HG02610 (cell line): Measurements from ENCODE around the gene FAM114A2.
"Not testable (repeated sequence)": the region's sequence is repeated elsewhere in the genome, so short reads cannot be mapped to it uniquely, and the experiment has no call there.

ENCODE experiments used
- ATAC-seq: cut with Tn5 transposase; IDR thresholded peaks from one replicate; pipeline ENCODE4 v1.9.1; 2021; ENCODE audit warnings: mild to moderate bottlenecking, moderate library complexity; ENCODE audit not compliant: unreplicated experiment

The FAM114A2 gene

DNA sequence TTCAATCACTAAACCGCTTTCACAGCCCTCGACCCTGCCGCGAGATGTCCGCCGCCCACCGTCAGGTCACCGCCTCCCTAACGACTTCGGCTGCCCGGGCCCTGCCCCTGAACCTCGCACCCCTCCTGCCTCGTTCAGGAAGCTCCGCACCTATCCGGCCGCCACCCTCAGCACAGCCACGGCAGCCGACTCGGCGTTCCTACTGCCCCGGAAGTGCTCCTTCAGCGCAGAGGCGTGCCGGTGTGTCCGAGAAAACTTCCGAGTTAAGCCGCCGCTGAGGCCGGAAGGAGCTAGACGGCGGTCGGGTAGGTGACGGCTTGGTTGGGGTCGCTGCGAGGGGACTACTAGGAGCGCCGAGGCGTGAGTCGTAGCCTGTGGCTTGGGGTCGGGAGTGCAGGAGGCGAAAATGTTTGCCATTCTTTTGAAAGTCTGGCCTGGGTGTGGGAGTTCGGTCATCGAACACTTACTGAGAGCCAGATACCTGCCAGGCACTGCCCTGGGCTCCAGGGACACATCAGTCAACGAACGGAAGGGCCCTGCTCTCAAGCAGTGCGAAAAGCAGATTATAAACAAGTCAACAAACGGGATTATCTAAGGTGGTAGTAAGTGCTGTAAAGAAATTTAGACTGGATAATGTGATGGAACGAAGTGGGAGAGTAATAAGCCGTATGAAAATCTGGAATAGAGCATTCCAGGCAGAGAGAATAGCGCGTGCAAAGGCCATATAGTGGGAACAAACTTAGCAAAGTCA, at the start of gene FAM114A2, which contains the start of gene MFAP3:
FAM114A2 (minus strand) TSS at position 204 of the 751 bp plus-strand sequence. CDS start 3,957 bp downstream, outside the sequence.
MFAP3 (plus strand) TSS at position 261 of the 751 bp plus-strand sequence. CDS start 10,756 bp downstream, outside the sequence.
- ATAC-seq, result peak; percentile 98

DNA sequence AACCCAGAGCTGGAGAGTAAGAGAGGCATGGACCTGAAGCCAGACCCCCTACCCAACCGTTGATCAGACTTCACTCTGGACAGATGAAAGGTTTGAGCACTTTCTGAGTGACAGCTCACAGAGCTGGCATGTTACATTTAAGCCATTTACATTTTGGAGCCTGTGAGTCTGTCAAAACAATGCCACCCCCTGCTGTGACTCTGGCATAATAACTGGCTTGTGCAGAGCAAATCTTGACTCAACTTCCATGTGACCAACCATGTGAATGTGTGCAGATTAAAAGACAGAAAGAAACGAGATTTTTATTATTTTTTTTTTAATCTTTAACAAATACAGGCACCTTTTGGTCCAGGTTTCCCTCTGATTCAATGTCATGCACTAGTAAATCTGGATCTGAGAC, 48.5 kb upstream of the FAM114A2 start:
- no peak for ATAC-seq

DNA sequence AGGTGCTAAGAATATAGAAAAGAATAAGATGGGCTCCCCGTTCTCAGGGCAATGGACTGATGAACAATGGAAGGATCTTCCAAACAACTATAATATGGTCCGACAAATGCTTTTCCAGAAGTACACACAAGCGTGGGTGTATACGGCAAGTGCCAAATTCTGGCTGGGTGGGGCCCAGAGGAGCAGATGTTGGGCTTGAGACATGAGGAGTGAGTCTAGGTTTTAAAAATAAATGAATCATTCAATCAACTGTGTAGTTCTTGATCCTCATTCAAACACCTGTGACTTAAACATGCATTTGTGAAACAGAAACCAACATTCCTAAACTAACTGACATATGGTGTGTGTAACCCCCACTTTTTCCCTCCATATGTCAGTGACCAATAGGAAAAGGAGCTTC, 47.9 kb upstream of the FAM114A2 start:
- ATAC-seq, result no peak

DNA sequence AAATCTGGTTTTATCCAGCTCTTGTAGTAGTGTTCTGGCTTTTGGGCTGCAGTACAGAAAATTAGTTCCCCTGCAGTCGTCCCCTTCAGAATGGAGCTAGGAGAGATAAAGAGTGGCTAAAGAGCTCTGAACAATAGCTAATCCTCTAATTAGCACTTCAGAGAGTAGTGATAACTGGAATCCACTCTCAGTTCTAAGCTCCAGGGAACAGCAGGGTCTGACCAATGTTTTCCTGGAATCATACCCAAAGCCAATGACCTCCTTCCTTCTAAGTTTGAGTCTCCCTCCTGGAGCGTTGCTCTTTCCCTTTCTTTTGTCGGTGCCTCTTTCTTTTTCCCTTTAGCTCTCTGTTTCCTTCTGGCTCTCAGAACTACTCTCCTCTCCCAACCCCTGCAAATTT, 47.4 kb upstream of the FAM114A2 start:
- ATAC-seq, result no peak

DNA sequence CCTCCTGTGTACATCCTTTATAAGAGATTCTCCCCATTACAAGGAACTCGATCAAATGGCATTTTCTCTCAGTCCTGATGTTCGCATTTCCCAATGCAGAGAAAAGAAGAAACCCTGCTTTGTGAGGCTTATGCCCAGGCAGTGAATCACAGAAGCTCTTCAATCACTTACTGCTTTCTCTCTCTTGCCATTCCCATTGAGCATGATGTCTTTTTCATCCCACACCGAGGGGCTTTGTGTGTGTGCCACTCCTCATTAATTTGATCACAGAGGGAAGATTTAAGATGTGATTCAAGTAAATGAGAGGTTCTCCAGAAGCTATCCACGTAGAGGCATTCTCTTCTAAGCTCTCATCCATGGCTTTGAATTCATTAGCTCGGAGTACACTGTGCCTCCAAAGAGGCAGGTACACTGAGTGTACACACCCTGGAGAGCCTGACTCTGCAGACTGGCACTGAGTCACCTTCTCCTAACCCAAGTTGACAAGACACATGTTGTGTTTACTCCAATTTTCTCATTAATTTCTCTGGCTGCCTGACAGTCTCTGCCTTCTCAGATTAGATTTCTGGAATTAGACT, 45.4 kb upstream of the FAM114A2 start:
- no peak for ATAC-seq

DNA sequence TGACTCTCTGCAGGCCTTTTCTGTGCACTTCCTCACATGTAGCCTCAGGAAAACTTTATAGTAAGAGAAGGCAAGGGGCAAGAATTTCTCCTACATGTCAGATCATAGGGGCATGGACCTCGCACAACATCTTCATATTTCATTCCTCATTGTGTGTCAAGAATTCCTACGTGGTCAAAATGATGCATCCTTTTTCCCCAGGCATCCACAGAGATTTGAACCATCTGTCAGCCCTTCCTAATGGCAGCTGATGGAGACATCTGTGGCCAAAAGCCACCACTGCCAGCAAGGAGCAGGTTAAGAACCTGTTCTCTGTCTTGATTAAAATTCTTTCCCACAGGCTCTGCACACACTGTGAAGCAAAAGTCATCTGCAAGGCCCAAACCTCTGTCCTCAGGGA, 42.5 kb upstream of the FAM114A2 start:
- ATAC-seq, result no peak

DNA sequence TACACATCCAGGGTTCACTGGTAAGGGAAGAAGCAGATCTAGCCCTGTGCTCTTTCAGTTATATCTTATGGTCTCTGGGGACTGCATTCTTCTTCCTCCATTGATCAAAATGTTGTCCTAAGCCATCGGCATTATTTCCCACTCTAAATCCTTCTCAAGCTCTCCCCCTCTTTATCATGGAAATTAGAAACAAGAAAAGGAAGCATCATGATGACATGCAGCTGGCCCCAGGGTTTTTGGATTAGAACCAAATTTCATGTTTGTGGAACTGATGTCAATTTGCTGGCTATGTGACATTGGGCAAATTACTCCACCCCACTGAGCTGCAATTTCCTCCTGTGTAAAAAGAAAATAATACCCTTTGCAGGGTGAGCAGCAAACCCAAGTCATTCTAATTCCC, 39.6 kb upstream of the FAM114A2 start:
- ATAC-seq, result no peak

DNA sequence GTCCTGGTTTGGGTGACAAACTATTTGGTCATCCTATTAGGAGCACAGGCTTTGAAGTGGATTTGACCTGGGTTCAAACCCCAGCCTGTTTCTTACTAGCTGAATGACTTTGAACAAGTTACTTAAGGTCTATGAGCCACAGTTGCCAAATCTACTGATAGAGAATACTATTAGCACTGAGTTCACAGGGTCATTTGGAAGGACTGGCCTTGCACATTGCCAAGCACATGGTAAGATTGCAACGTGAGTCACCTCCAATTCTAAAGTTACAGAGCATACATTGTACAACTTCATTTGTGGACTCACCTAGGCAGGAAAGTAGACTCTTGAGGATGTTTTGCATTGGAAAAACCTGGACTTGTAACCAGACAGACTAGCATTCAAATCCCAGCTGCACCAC, 39.0 kb upstream of the FAM114A2 start:
- no peak for ATAC-seq

DNA sequence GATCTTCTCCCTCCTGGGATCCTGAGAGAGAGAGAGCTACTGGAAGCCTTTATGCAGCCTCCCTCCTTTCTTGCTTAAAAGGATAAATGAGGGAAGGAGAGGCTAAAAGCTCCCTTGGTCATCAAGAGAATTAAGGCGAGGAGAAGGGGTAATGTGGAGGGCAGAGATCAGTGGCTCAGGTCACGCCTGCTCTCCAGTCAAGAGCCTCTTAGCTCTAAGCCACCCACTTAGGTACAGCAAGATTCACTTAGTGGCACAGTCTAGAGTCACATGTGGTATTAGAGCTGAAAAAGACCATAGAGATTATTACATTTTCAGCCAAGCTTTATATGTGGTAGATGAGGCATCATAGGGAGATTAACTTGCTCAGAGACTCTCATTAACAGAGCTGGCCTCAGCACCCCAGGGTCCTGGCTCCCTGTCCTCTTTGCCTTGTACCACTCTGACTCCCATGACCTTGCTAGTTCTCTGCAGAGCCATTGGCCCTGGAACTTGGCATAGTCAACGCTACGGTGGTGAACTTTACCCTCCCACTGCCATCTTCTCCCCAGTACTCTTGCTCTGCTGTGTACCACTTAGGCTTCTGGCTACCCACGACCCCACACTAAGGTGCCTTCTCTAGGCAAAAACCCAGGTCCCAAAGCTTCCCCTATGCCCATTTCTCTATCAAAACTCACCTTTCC, 37.7 kb upstream of the FAM114A2 start:
- ATAC-seq, result no peak

DNA sequence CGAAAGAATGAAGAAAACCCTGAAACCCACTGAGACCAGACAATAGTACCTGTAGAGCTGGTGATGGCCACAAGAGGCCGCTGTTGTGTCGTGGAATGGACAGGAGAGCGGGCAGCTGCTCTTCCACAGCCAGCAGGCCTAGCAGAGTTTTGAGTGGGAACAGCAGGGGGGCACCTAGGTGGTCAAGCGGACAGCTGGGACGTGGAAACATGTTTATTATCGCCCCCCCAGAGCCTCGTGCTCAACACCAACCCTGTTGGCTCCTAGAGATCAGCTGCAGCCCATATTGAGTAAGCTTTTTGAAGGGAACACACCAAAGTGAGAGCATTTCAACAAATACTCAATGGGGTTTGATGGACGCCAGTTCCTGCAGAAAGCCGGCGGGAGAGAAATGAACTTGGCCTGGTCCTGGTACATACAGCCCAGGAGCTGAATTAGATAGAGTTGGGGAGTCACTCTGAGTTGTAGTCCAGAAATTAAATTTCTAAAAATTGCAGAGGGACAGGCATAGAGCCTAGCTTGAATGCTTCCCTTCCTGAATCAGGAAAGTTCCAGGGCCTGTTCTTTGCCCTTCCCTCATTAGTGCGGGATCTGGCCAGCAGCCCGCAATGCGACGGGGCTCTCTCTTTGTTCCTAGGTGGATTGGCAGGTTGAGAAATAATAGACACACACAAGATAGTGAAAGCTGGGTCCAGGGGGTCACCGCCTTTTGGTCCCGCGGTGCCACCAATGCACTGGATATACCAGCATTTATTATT, 33.9 kb upstream of the FAM114A2 start:
- ATAC-seq, result peak; percentile 91

DNA sequence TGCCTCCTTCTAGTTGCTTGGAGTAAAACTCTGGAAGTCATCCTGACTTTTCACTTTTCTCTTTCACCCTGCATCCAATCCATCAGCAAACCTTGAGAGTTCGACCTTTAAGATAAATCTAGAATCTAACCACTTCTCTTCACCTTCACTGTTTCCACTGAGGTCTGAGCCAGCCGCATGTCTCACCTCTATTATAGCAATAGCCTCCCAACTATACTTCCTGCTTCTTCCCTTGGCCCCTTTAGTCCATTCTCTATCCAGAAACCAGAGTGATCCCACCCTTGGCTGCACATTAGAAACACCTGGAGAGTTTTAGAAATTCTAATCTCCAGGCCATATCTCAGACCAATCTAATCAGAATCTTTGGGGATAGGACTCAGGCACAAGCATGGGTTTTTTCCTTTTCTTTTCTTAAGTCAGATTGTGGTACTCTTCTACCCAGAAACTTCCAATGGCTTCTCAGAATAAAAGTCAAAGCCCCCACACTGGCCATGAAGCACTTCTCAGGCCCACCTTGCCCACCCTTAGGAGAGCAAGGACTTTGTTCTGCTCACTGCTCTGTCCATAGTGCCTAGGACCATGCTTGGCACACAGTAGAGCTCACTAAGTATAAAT, 33.2 kb upstream of the FAM114A2 start:
- no peak for ATAC-seq

DNA sequence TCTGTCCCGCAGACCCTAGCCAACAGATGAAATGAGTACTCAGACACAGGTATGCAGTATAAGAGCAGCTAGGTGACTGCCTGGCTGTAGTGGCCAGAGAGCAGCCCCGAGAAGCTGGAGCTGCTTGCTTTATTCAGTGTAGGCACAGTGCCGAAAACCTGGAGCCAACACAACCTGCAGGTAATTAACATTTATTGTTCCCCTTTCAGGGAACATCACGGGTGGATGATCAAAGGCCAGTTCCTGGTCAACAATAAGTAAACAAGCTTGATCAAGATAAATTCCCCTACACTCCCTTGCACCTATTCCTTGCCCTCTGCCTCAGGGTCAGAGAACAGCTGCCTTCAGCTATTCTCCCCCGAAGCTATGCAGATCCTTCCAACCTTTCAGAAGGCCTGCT, 31.1 kb upstream of the FAM114A2 start:
- ATAC-seq, result not testable (repeated sequence)

DNA sequence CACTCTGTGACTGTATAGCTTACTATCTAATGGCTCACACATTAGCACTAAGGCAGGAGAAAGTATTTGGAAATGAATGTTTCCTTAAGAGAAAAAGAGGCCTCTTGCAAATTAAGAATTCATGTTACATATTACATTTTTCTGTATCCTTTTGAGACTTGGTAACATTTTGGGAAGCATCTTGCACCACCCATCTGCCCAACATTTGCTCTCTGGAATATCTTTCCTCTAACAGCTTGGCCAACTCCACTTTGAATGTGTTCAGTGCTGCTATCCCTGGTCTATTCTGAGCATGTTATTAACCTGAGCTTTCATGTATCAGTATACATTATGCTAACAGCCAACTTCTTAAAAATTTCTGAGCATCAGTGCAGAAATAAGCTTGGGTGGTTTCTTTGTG, 27.3 kb upstream of the FAM114A2 start:
- no peak for ATAC-seq

DNA sequence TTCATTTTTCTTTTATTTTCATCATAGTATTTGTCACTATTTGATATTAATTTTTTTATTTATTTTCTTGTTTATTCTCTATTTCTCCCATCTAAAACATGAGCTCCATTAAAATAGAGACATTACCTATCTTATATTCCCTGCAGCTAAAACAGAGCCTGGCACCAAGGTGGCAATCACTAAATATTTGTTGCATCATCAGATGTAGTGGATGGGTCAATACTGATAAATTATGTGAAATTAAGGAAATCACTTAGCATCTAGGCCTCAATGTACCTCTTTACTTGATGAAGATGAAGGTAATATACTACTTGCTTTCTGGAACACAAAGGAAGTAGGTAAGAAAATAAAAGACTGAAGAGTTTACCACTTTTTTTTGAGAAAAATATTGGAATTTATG, 24.7 kb upstream of the FAM114A2 start:
- no peak for ATAC-seq

DNA sequence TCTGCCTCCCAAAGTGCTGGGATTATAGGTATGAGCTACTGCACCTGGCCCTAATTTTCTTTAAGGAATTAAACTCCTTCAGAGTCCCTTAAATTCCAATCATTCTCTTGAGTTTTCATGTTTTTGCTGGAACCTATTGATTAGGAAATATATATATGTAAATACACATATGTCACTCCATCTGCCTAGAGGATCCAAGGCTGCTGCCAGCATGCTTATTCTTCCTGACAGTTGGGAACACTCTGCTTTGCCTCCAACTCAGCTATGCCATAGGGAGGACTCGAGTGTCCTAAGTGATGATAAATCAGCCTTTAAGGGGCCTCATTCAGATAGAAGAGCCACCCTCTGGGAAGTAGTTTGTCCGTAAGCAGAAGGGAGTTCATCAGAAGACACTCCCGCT, 21.9 kb upstream of the FAM114A2 start:
- ATAC-seq, result no peak

DNA sequence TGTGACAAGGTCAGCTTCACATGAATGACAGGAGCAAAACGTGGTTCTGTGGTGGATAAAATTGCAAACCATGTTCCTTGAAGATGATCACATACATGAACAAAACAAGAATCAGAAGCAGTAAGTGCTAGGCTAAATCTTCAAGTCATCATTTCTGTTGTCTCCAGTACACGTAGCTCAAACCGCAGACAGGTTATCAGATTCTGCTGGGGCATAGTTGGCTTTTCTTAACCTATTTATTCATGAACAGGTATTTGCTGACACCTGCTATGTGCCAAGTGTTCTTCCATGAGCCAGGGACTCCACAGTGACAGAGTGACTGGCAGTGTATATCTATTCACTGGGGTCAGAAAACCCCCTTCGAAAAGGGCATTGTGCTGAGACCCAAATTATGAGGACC, 20.9 kb upstream of the FAM114A2 start:
- no peak for ATAC-seq

DNA sequence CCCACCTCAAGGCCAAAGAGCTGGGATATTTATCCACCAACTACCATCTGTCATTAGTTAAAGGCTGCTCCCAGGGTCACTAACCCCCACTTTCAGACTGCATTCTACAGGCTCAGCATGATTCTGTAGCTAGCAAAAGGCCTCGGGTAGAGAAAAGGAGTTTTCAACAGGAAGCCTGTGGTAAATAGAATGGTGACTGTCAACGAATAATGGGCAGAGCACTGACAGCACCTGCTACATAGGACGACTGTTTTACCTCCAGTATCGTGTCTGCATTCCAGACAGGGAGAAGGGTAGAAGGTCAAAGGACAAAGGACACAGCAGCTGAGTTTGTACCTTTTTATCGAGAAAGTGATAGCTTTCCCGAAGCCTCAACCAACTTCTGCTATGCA, 20.3 kb upstream of the FAM114A2 start:
- ATAC-seq, result no peak

DNA sequence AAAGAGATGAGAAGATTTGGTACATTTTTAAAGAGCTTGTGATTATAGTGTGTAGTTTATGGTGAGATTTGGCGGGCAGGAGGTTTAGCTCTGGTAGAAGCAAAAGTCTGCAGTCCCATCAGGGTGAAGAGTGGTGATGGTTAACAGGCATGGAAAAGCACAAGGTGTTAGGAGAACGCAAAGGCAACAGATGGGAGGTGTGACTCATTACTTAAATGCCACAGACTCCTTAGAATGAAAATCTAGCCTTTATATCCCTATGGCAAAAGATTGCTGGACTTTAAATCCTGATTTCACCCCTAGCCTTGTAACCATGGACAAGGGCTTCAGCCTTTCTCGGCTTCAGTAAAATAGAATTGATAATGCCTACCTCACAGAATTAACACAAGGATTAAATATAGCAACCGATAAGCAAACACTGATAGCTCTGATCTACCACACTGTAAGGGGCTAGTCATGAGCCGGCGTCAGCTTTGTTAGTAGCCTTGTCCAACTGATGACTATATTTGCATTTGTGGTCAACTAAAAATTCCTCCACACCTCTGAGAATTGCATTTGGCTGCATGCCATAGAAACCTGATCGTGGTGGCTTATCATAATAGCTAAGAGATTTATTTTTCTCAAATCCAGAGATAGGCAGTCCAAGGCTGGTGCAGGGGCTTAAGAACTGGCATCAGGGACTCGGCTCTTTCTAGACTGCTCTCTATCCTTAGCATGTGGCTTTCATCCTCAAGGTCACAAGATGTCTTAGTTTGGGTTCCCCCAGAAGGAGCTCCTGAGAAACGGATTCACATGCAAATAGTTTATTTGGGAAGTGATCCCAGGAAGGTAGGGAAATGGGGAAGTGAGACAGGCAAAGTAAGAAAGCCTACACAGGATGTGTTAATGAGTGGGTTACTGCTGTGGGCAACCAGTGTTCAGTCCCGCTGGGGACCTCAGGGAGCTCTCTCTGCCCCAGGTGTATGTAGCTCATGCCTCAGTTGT, 19.6 kb upstream of the FAM114A2 start:
- no peak for ATAC-seq

DNA sequence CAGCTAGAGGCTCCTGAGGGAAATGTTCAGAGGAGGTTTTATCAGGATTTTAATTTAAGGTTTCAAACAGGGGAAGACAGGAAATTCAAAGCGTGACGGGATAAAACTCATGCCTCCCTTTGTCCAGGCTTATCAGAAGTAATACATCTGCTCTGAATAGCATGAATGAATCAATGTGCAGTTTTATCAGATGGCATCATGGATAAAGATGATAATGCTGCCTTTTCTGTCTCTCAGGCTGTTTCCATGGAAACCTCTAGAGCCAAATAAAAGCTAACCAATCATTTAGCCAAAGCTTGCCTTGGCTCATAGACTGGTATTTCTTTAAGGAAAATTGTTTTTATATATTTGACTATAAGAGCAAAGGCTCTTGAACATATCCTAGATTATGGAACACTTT, 16.5 kb upstream of the FAM114A2 start:
- no peak for ATAC-seq

DNA sequence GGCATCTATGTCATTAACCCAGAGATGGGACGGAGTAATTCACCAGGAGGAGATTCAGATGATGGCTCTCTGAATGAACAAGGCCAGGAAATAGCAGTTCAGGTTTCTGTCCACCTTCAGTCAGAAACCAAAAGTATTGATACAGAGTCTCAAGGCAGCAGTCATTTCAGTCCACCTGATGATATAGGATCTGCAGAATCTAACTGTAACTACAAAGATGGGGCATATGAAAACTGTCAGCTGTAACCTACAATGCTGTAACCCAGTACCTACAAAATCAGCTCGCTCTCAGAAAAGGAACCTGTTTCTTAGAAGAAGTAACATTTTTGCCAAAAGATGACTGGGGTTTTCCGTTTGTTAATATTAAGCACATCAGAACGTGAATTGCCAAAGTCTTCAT, 14.8 kb upstream of the FAM114A2 start:
- no peak for ATAC-seq
